NCI-H2107 (cell line): ENCODE measurements around the gene RNASE8.

Experiments
- DNase-seq: peaks from one replicate; lab custom pipeline; 2025; lab: John Stamatoyannopoulos, UW

Gene RNASE8

GRCh38 chr14:21072781-21073339 lies 15.2 kb downstream of the RNASE8 start:
- no peak for DNase-seq

- DNase-seq: no peak
Observed at GRCh38 chr14:21073921-21074320, 16.3 kb downstream of the RNASE8 start.

- no peak for DNase-seq
Observed at GRCh38 chr14:21074398-21075272, 17.0 kb downstream of the RNASE8 start.

- no peak for DNase-seq
Observed at GRCh38 chr14:21075719-21076437, 18.3 kb downstream of the RNASE8 start.

- no peak for DNase-seq
Observed at GRCh38 chr14:21077672-21078071, 20.1 kb downstream of the RNASE8 start.

- no peak for DNase-seq
Observed at GRCh38 chr14:21078287-21078686, 20.7 kb downstream of the RNASE8 start.

- no peak for DNase-seq
Observed at GRCh38 chr14:21078726-21079125, 21.1 kb downstream of the RNASE8 start.

- DNase-seq: no peak
Observed at GRCh38 chr14:21081521-21082142, 24.0 kb downstream of the RNASE8 start.

- no peak for DNase-seq
Observed at GRCh38 chr14:21083565-21084325, 26.1 kb downstream of the RNASE8 start.

- no peak for DNase-seq
Observed at GRCh38 chr14:21084396-21084795, 26.8 kb downstream of the RNASE8 start.

GRCh38 chr14:21084998-21085853 lies 27.6 kb downstream of the RNASE8 start:
- no peak for DNase-seq

- no peak for DNase-seq
Observed at GRCh38 chr14:21086908-21087293, 29.3 kb downstream of the RNASE8 start.

- no peak for DNase-seq
Observed at GRCh38 chr14:21087294-21088091, 29.9 kb downstream of the RNASE8 start.

GRCh38 chr14:21088687-21089086 lies 31.1 kb downstream of the RNASE8 start:
- DNase-seq: no peak

GRCh38 chr14:21089271-21089670 lies 31.6 kb downstream of the RNASE8 start:
- no peak for DNase-seq

- no peak for DNase-seq
Observed at GRCh38 chr14:21089877-21090193, 32.2 kb downstream of the RNASE8 start.

- no peak for DNase-seq
Observed at GRCh38 chr14:21090194-21090939, 32.7 kb downstream of the RNASE8 start.

GRCh38 chr14:21090940-21091663 lies 33.5 kb downstream of the RNASE8 start:
- no peak for DNase-seq

- DNase-seq: no peak
Observed at GRCh38 chr14:21091821-21092272, 34.2 kb downstream of the RNASE8 start.
